K562 treated with DMSO at 1 percent for 4 hours (cell line): ENCODE data around the gene EWSR1. TPM values are rescaled to one million over a fixed set of nuclear protein-coding genes. Genes with fewer than 3 reads are reported as not detected.

Experiments
- total RNA-seq: library from RNA; unstranded; fragments of 300-600 nt; gene quantifications from 2 replicates; pipeline ENCODE4 v1.2.3, GENCODE V29; 2022; ENCODE audit not compliant: insufficient read depth

The EWSR1 gene
- 173 and 192 TPM in 2 replicates for total RNA-seq

DNA sequence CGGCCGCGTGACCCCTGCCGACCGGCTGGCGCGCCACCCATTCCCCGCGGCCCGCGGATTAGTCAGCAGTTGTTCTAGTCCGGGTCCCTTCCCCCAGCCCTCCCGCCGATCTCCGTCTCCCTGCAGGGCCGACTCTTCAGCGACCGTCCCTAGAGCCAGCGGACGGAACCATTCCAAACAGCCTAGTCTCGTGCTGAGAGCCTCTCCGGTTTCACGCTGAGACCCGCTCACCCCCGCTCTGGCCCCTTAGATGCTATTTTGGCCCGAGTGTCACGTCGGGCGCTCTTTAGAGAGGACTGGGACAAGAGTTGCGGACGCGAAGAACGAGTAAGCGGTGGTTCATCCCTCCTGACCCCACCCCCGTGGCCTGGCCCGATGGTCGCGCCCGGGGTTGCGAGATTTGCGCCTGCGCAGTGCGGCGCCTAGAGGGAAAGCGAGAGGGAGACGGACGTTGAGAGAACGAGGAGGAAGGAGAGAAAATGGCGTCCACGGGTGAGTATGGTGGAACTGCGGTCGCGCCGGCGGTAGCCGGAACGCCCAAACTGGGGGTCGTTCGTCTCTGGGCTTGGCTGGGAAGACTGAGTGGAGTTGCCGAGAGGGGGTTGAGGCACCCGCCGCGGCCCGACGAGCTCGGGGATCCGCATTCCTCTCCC lies at the start of gene EWSR1, which contains the start of gene RHBDD3:
EWSR1 (plus strand) TSS at position 411 of the 653 bp plus-strand sequence; CDS start at position 480, 69 bp downstream.
RHBDD3 (minus strand) TSS at position 124 of the 653 bp plus-strand sequence. CDS start 2,355 bp downstream, outside the sequence.

DNA sequence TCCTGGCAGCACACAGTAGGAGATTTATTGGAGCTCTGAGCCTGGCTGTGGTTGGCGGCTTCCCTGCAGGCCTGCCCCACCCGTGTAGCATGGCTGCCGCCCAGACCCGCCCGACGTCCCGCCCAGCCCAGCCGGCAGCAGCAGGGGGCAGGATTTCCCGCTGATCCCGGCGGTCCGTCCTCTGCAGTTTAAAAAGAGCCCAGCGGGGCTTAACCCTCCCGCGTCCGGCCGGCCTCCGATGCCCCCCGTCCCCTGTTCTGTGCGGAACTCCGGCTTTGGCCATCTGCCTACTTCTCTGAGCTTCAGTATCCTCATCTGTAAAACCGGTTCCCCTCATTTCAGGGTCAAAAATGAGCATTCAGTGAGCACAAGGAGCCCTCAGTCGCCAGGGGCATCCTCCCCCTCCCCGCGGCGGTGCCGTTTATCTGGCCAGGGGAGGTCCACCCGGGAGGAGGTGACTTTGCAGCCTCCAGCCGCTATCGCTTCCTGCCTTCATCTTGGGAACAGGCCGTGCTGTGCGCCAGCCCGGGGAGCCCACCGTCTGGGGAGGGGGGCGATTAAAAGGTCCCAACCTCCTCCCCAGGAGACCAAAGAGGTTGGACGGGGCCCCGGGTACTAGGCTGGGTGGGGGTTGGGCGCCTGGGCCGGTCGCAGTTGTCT lies 38.2 kb downstream of the EWSR1 start, which contains the start of gene GAS2L1:
GAS2L1 (plus strand) TSS at position 476 of the 660 bp plus-strand sequence. CDS start 1,456 bp downstream, outside the sequence.

GRCh38 chr22:29315286-29316140 lies 47.4 kb downstream of the EWSR1 start, which contains the start of gene RASL10A:
Gene RASL10A, minus strand, starts transcription at chr22:29315697. Its CDS starts 451 bp downstream, at chr22:29315246.

Other genes starting within 250 kb of the EWSR1 start
- gene C22orf31, start 206.4 kb upstream of the EWSR1 start, total RNA-seq, result not detected in 2 replicates
- gene KREMEN1, start 195.2 kb upstream of the EWSR1 start, total RNA-seq, result 15.6 and 26.1 TPM in 2 replicates
- gene EMID1, start 62.4 kb upstream of the EWSR1 start, total RNA-seq, result 77.5 and 98.7 TPM in 2 replicates
- 37.8 and 39.9 TPM in 2 replicates for gene RHBDD3, start 287 bp upstream of the EWSR1 start, total RNA-seq
- 17.3 and 21.5 TPM in 2 replicates for gene GAS2L1, start 38.4 kb downstream of the EWSR1 start, total RNA-seq
- not detected in 2 replicates for gene RASL10A, start 47.4 kb downstream of the EWSR1 start, total RNA-seq
- 54.9 and 57.1 TPM in 2 replicates for gene AP1B1, start 120.3 kb downstream of the EWSR1 start, total RNA-seq
- not detected in 2 replicates for gene RFPL1, start 170.3 kb downstream of the EWSR1 start, total RNA-seq
- 2.5 and 6.0 TPM in 2 replicates for gene NEFH, start 211.9 kb downstream of the EWSR1 start, total RNA-seq